Thyroid gland (tissue), 4 donors: ENCODE measurements around the gene HUS1.

ENCODE experiments used
- POLR2A ChIP-seq, 2 donors: fragments of 450-650 bp; IDR thresholded peaks; one replicate each; pipeline ENCODE4 v1.6.1; 2017; ENCODE audit warnings: antibody characterized with exemption in 2 of 2, mild to moderate bottlenecking in 2 of 2, moderate library complexity in 1 of 2
- TF ChIP-seq, protein P1 (sequence below), 6 experiments: fragments of 200-600 bp in 3 of 6; fragments of 450-650 bp in 3 of 6; sonication (generic) in 3 of 6; IDR thresholded peaks; one replicate each; pipeline ENCODE4 v1.5.1; 2016 to 2019; ENCODE audit warnings: antibody characterized with exemption in 6 of 6, mild to moderate bottlenecking in 2 of 6, inconsistent platforms in 1 of 6, moderate library complexity in 1 of 6

DNA sequence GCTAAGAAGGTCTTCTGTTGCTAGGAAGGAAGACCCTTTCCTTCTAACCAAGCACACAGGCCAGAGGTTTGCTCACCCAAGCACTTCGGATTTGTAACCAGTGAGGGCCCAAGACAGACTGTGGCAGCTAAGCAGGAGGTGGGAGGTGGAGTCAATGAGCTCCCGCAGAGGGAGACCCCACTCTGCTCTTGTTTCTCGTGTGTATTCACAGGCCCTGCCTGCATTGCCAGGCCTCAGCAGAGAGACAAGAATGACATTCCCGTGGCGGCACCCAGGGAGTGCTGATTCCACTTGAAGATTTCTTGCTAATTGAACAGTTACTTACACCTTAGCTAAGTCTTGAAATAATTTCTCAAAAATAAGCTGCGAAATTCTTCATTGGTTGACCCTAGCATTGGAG, 44.6 kb downstream of the HUS1 start:
- TF ChIP-seq, protein P1, sequence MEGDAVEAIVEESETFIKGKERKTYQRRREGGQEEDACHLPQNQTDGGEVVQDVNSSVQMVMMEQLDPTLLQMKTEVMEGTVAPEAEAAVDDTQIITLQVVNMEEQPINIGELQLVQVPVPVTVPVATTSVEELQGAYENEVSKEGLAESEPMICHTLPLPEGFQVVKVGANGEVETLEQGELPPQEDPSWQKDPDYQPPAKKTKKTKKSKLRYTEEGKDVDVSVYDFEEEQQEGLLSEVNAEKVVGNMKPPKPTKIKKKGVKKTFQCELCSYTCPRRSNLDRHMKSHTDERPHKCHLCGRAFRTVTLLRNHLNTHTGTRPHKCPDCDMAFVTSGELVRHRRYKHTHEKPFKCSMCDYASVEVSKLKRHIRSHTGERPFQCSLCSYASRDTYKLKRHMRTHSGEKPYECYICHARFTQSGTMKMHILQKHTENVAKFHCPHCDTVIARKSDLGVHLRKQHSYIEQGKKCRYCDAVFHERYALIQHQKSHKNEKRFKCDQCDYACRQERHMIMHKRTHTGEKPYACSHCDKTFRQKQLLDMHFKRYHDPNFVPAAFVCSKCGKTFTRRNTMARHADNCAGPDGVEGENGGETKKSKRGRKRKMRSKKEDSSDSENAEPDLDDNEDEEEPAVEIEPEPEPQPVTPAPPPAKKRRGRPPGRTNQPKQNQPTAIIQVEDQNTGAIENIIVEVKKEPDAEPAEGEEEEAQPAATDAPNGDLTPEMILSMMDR (IDR thresholded peaks at IDR 0.05) = no peak
- no peak for TF ChIP-seq POLR2A (IDR thresholded peaks at IDR 0.05)
